SU-DHL-6 (cell line): ENCODE results near the gene HHAT.

Source experiments
- H2AFZ ChIP-seq: fragments of 200-600 bp; sonication (generic); 2 replicates; pipeline ENCODE4 v1.6.1; 2014; ENCODE audit warnings: low read depth, mild to moderate bottlenecking, moderate library complexity, mixed read lengths, antibody characterized with exemption, low read length; ENCODE audit not compliant: severe bottlenecking
- H3F3A ChIP-seq: fragments of 200-600 bp; shearing (Covaris generic); 2 replicates; pipeline ENCODE4 v1.6.0; 2016; ENCODE audit warnings: antibody characterized with exemption, mild to moderate bottlenecking; ENCODE audit not compliant: insufficient read depth
- H3K27ac ChIP-seq: fragments of 200-600 bp; sonication (generic); 2 replicates; pipeline ENCODE4 v1.5.1; 2016; ENCODE audit warnings: low read depth, mild to moderate bottlenecking, low read length, moderate library complexity, mixed read lengths
- H3K27me3 ChIP-seq: fragments of 200-600 bp; sonication (generic), shearing (Covaris generic); 2 replicates; pipeline ENCODE4 v1.6.0; 2014; ENCODE audit warnings: mild to moderate bottlenecking, low read length
- H3K36me3 ChIP-seq: fragments of 200-600 bp; sonication (generic); 2 replicates; pipeline ENCODE4 v1.6.1; 2014; ENCODE audit warnings: mild to moderate bottlenecking, low read length, mixed read lengths
- H3K4me2 ChIP-seq: fragments of 300-600, 200-600 bp; shearing (Covaris generic), sonication (generic); 2 replicates; pipeline ENCODE4 v1.6.0; 2014; ENCODE audit warnings: low read length, low read depth, mild to moderate bottlenecking; ENCODE audit not compliant: poor library complexity, severe bottlenecking
- H3K4me3 ChIP-seq: fragments of 200-600 bp; sonication (generic); 2 replicates; pipeline ENCODE4 v1.5.1; 2014; ENCODE audit warnings: antibody characterized with exemption, low read length, mild to moderate bottlenecking, mixed read lengths; ENCODE audit not compliant: insufficient read depth, poor library complexity, severe bottlenecking
- H3K79me2 ChIP-seq: fragments of 200-600 bp; sonication (generic); 2 replicates; pipeline ENCODE4 v1.6.1; 2014; ENCODE audit warnings: mild to moderate bottlenecking, low read length, moderate library complexity; ENCODE audit not compliant: insufficient read depth
- H3K9ac ChIP-seq: fragments of 200-600 bp; sonication (generic); 2 replicates; pipeline ENCODE4 v1.7.0; 2014; ENCODE audit warnings: mild to moderate bottlenecking, low read length
- H3K9me2 ChIP-seq: fragments of 200-600 bp; sonication (generic); replicated peaks from 2 replicates; pipeline ENCODE4 v1.6.1; 2014; ENCODE audit warnings: low read length; ENCODE audit not compliant: insufficient read depth
- H3K9me3 ChIP-seq: fragments of 200-600 bp; sonication (generic); 2 replicates; pipeline ENCODE4 v1.6.1; 2014; ENCODE audit warnings: low read length, mixed read lengths; ENCODE audit not compliant: insufficient read depth
- H4K20me1 ChIP-seq: fragments of 200-600 bp; sonication (generic); 2 replicates; pipeline ENCODE4 v1.6.1; 2014; ENCODE audit warnings: low read depth, mild to moderate bottlenecking, antibody characterized with exemption, low read length, moderate library complexity, mixed read lengths
- EZH2phosphoT487 ChIP-seq: fragments of 200-600 bp; sonication (generic), shearing (Covaris generic); conservative IDR thresholded peaks from 2 replicates; pipeline ENCODE4 v1.6.1; 2018; ENCODE audit warnings: mild to moderate bottlenecking, antibody characterized with exemption, low read length, moderate library complexity, mixed read lengths
- TF ChIP-seq, protein P1 (sequence below): fragments of 200-600 bp; sonication (generic); IDR thresholded peaks from one replicate; pipeline ENCODE4 v1.5.1; 2017; ENCODE audit warnings: antibody characterized with exemption, mild to moderate bottlenecking, low read length, moderate library complexity; ENCODE audit not compliant: insufficient read depth, poor library complexity, severe bottlenecking

The HHAT gene

DNA sequence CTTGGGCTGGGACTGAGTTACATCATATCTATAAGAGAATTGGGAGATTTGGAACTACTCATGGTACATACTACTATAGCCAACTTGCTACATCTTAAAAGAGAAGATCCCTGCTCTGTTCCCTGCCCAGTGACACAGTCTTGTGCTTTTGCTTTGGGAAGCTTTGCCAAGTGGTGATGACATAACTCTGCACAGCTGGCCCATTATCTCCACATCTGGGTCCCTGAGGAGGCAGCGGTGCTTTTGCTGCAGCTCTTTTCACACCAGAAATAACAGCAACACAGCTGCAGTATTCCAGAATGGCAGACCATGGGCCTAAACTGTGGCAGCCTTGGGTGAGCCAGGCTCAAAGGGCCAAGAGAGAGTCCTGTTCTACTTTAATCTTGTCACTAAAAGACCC, 296.0 kb downstream of the HHAT start:
- Histone ChIP-seq H3K27ac (no peak overlapping the region), H3K9ac (no peak overlapping the region), H2AFZ (no peak overlapping the region), H3K9me3 (no peaks in the 10 kb centered on the region), H3K4me3 (no peak overlapping the region), H3K4me2 (no peak overlapping the region), H3K36me3 (no peaks in the 10 kb centered on the region), H3K79me2 (no peaks in the 10 kb centered on the region), H3F3A (no peaks in the 10 kb centered on the region), H3K27me3 (no peaks in the 10 kb centered on the region), H4K20me1 (no peaks in the 10 kb centered on the region), H3K9me2 (no peaks in the 10 kb centered on the region; the same call in 1 of the 2 replicates)
- TF ChIP-seq, protein P1, sequence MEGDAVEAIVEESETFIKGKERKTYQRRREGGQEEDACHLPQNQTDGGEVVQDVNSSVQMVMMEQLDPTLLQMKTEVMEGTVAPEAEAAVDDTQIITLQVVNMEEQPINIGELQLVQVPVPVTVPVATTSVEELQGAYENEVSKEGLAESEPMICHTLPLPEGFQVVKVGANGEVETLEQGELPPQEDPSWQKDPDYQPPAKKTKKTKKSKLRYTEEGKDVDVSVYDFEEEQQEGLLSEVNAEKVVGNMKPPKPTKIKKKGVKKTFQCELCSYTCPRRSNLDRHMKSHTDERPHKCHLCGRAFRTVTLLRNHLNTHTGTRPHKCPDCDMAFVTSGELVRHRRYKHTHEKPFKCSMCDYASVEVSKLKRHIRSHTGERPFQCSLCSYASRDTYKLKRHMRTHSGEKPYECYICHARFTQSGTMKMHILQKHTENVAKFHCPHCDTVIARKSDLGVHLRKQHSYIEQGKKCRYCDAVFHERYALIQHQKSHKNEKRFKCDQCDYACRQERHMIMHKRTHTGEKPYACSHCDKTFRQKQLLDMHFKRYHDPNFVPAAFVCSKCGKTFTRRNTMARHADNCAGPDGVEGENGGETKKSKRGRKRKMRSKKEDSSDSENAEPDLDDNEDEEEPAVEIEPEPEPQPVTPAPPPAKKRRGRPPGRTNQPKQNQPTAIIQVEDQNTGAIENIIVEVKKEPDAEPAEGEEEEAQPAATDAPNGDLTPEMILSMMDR, result no peak
- no peak for TF ChIP-seq EZH2phosphoT487

DNA sequence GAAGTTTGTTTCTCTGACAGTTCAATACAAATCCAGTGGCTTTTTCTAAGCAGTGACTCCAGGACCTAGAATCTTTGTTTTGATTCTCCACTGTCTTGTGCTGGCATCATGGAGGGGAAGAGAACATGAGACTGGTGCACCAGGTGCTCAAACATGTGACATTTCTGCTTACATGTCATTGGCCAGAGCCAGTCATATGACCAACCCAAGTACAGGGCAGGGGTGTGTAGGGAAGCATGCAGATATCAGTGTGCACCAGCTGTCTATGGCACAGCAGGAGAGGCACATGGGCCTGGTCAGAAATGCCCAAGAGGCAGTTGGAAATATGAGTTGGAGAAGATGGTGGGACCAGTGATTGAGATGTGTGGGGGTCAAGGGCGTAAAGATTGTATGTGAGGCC, 297.0 kb downstream of the HHAT start:
- Histone ChIP-seq H3K4me2 (no peak overlapping the region), H4K20me1 (no peaks in the 10 kb centered on the region), H3K9me2 (no peaks in the 10 kb centered on the region; the same call in 1 of the 2 replicates), H3K9ac (no peak overlapping the region), H3K9me3 (no peaks in the 10 kb centered on the region), H3K27ac (no peak overlapping the region), H2AFZ (no peak overlapping the region), H3F3A (no peaks in the 10 kb centered on the region), H3K79me2 (no peaks in the 10 kb centered on the region), H3K27me3 (no peaks in the 10 kb centered on the region), H3K36me3 (no peaks in the 10 kb centered on the region), H3K4me3 (no peak overlapping the region)
- TF ChIP-seq, protein P1, result no peak
- TF ChIP-seq EZH2phosphoT487, result no peak

DNA sequence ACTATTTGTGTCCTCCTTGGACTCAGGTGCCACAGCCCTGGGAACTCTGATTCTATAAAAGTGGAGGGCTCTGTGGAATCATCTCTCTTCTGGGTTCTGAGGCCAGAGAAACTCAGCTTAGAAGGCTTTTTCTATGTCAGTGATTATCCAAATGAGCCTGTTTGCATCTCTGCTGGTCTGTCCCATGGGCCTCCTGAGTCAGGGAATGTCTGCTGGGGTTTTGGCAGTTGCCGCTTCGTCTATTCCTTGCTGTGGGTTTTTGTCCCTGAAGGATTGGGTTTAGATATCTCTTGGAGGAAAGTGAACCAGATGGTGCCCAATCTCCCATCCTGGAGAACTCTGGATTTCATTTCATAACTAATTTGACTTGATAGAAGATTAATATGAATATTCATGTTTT, 297.6 kb downstream of the HHAT start:
- H3K9ac ChIP-seq, result no peak overlapping the region
- H3K4me3 ChIP-seq, result no peak overlapping the region
- H3K79me2 ChIP-seq, result no peaks in the 10 kb centered on the region
- H3K27me3 ChIP-seq, result no peaks in the 10 kb centered on the region
- H3K9me3 ChIP-seq, result no peaks in the 10 kb centered on the region
- H4K20me1 ChIP-seq, result no peaks in the 10 kb centered on the region
- H3K27ac ChIP-seq, result no peak overlapping the region
- TF ChIP-seq, protein P1, result no peak
- TF ChIP-seq EZH2phosphoT487, result no peak
- no peaks in the 10 kb centered on the region for H3F3A ChIP-seq
- no peak overlapping the region for H2AFZ ChIP-seq
- no peak overlapping the region for H3K4me2 ChIP-seq
- H3K9me2 ChIP-seq, result no peaks in the 10 kb centered on the region; the same call in 1 of the 2 replicates
- no peaks in the 10 kb centered on the region for H3K36me3 ChIP-seq
